HG02840 (cell line): Measurements from ENCODE around the gene FRRS1L.
"Not testable (repeated sequence)": the region's sequence is repeated elsewhere in the genome, so short reads cannot be mapped to it uniquely, and the experiment has no call there.

ENCODE experiments used
- ATAC-seq: cut with Tn5 transposase; IDR thresholded peaks from one replicate; pipeline ENCODE4 v1.9.1; 2021; ENCODE audit warnings: mild to moderate bottlenecking, moderate library complexity, moderate number of reproducible peaks; ENCODE audit not compliant: unreplicated experiment, low FRiP score

FRRS1L gene

GRCh38 chr9:109134167-109134578, 32.9 kb downstream of the FRRS1L start:
- no peak for ATAC-seq

GRCh38 chr9:109133533-109133932, 33.5 kb downstream of the FRRS1L start:
- ATAC-seq: no peak

- no peak for ATAC-seq
Observed at GRCh38 chr9:109132567-109133021, 34.5 kb downstream of the FRRS1L start.

GRCh38 chr9:109129470-109130197, 37.4 kb downstream of the FRRS1L start:
- ATAC-seq: no peak

- ATAC-seq: not testable (repeated sequence)
Observed at GRCh38 chr9:109126671-109127070, 40.4 kb downstream of the FRRS1L start.

GRCh38 chr9:109124121-109124520, 42.9 kb downstream of the FRRS1L start:
- ATAC-seq: no peak

GRCh38 chr9:109122726-109123621, 44.1 kb downstream of the FRRS1L start:
- ATAC-seq: no peak

- ATAC-seq: no peak
Observed at GRCh38 chr9:109121232-109121796, 45.7 kb downstream of the FRRS1L start.

GRCh38 chr9:109120204-109120789, 46.8 kb downstream of the FRRS1L start:
- ATAC-seq: no peak

GRCh38 chr9:109119439-109120203, 47.4 kb downstream of the FRRS1L start, which contains the start of gene TMEM245:
Gene TMEM245, minus strand, starts transcription at chr9:109119947. Its CDS starts 34 bp downstream, at chr9:109119913.
- peak; percentile 94 for ATAC-seq

GRCh38 chr9:109118808-109119438, 48.1 kb downstream of the FRRS1L start:
- ATAC-seq: no peak

GRCh38 chr9:109117856-109118807, 48.9 kb downstream of the FRRS1L start:
- ATAC-seq: no peak

- no peak for ATAC-seq
Observed at GRCh38 chr9:109115931-109116526, 51.0 kb downstream of the FRRS1L start.

GRCh38 chr9:109114670-109115069, 52.4 kb downstream of the FRRS1L start:
- no peak for ATAC-seq

- ATAC-seq: no peak
Observed at GRCh38 chr9:109113892-109114609, 53.0 kb downstream of the FRRS1L start.

- no peak for ATAC-seq
Observed at GRCh38 chr9:109113254-109113653, 53.8 kb downstream of the FRRS1L start.

- ATAC-seq: peak; percentile 57
Observed at GRCh38 chr9:109110329-109111021, 56.6 kb downstream of the FRRS1L start.
